GM12874 (cell line): ENCODE measurements around the gene GAS7.

ENCODE experiments used
- TF ChIP-seq, protein P1 (sequence below): IDR thresholded peaks from 2 replicates; pipeline ENCODE4 v1.5.1; 2011; ENCODE audit warnings: low read depth, mild to moderate bottlenecking, control low read depth, low read length, moderate library complexity; ENCODE audit not compliant: insufficient read depth

Gene GAS7

DNA sequence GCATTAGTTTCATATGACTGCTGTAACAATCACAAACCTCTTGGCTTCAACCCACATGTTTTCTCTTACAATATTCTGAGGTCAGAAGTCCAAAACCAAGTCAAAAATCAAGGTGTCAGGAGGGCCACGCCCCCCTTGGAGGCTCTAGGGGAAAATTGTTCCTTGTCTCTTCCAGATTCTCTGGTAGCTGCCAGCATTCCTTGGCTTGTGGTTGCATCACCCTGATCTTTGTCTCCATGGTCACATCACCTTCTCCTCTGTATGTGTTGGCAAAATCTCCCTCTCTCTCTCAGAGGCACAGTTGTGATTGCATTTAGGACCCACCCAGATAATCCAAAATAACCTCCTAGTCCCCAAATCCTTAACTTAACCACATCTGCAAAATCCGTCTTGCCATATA, 105.8 kb downstream of the GAS7 start:
- TF ChIP-seq, protein P1, sequence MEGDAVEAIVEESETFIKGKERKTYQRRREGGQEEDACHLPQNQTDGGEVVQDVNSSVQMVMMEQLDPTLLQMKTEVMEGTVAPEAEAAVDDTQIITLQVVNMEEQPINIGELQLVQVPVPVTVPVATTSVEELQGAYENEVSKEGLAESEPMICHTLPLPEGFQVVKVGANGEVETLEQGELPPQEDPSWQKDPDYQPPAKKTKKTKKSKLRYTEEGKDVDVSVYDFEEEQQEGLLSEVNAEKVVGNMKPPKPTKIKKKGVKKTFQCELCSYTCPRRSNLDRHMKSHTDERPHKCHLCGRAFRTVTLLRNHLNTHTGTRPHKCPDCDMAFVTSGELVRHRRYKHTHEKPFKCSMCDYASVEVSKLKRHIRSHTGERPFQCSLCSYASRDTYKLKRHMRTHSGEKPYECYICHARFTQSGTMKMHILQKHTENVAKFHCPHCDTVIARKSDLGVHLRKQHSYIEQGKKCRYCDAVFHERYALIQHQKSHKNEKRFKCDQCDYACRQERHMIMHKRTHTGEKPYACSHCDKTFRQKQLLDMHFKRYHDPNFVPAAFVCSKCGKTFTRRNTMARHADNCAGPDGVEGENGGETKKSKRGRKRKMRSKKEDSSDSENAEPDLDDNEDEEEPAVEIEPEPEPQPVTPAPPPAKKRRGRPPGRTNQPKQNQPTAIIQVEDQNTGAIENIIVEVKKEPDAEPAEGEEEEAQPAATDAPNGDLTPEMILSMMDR, result no peak

DNA sequence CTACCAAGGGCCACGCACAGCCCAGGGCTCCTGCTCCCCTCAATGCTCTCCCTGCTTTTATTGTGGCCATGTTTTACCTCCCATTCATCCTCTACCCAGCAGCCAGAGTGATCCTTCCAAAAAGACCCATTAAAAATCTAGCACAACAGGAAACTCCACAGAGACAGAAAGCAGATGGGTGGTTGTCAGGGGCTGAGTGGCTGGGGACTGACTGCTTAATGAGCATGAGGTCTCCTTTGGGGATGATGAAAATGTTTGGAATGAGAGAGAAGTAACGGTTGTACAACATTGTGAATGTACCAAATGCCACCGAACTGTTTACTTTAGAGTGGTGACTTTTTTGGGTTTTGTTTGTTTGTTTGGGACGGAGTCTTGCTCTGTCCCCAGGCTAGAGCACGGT, 107.4 kb downstream of the GAS7 start:
- TF ChIP-seq, protein P1, result no peak

DNA sequence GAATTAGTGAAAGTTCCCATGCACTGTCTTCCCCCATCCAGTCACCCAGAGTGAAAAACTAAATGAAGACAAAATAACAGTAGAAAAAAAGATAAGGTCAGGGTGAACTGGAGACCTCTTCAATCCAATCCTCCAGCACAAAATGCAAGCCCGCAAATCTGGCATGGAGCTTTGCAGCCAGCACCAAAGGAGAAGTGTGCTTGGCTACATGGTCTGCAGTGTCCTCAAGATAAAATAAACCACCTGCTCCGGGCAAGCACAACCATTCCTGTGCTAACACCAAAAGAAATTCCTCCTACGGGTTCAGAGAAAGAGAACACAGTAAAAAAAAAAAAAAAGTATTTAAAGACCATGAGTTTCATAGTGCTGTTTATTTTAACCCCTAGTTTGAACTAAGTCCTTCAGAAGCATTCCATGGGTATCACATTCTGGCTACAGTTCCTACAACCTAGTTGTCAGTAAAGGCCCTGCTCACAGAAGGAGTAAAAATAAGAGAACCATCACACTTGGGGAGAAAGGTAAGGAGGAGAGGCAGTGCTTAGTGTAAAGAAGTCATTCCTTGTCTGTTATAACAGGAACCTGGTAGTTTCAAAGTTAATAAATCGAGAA, 109.1 kb downstream of the GAS7 start:
- TF ChIP-seq, protein P1, result no peak

DNA sequence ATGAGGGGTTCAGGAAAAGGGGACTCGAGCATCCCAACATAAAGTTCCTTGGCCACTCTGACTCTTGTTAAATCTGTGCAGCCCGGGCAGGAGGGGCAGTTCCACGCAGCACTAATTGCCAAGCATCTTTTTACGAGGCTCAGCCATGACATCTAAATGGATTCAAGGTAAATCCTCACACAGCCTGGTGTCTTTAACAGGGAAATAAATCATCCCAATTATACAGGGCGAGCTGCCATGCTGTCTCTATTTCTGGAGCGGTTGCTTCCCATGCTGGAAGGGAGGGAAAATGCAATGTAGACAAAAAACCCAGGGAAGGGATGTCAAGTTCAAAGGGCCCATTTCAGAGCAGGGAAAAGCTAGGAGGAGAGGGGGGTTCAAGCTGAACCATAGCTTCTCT, 110.0 kb downstream of the GAS7 start:
- TF ChIP-seq, protein P1, result no peak

DNA sequence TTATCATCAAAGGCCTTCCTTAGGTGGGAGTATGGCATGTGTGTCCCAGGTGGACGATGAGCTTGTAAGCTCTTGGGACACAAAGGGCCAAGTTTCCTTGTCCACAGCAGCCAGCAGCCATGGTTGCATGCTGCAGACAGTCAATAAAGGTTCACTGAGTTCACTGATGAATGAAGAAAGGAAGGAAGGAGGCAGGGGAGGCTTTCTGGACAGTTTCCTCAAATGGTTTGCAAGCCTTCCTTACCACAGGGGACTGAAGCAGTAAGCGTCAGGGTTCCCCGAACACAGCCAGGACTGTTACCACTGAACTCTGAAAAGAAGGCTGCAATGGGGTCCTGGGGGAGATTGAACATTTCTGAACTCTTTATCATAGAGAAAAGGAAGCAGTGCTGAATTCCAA, 111.1 kb downstream of the GAS7 start:
- TF ChIP-seq, protein P1, result no peak

DNA sequence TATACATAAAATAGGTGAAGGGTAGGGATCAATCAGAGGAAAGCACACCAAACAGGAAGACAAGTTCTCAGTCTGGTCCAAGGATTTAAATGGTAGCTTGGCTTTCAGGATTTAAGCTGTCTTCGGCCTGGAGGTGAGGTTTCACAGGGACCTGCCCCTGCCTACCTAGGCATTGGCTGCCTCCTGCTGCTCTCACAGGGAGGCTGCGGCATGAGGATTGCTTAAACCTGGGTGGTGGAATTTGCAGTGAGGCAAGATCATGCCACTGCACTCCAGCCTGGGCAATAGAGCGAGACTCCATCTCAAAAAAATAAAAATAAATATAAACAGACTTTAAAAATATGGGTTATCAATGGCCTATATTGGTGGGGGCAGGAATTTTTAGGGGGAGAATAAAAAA, 114.5 kb downstream of the GAS7 start:
- TF ChIP-seq, protein P1, result no peak

DNA sequence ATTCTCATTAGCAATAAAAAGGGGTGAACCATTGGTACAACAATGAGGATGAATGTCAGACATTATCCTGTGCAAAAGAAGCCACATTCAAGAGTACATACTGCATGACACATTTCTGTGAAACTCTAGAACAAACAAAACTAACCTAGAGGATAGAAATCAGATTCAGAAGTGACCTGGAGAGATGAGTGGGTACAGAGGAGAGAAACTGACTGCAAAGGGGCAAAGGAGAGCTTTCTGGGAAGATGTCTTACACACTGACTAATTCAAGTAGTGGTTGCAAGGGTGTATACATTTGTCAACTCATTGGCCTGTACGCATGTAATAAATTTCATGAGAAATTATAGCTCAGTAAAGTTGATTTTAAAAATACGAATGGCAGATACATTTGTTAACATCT, 115.6 kb downstream of the GAS7 start:
- TF ChIP-seq, protein P1, result no peak
